ENCODE data around the gene KCNAB2. TPM values are rescaled to one million over a fixed set of nuclear protein-coding genes. Genes with fewer than 3 reads are reported as not detected.

KCNAB2 gene
- 289 and 295 TPM in 2 replicates for total RNA-seq

DNA sequence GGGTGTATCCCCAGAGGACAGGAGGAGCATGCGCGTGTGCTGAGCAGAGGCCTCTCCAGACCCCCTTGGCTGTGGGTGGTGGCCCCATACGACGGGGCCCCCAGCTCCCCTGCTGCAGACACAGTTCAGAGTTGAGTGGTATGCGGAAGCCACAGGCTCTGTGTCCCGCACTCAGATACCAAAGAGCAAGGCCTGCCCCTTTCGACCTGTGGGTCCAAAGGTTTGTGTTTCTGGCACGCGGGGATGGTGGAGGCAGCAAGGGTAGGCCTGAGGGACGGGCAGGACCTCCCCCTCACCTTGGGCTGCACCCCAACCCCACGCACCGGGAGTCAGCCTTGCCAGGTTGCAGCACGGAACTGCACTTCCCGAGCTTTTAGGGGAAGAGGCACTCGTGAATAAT, at the start of gene KCNAB2:
KCNAB2 (plus strand) TSS at position 328 of the 400 bp plus-strand sequence. CDS start 5,649 bp downstream, outside the sequence.
- intact Hi-C loops (cut with micrococcal nuclease): no loop called here

DNA sequence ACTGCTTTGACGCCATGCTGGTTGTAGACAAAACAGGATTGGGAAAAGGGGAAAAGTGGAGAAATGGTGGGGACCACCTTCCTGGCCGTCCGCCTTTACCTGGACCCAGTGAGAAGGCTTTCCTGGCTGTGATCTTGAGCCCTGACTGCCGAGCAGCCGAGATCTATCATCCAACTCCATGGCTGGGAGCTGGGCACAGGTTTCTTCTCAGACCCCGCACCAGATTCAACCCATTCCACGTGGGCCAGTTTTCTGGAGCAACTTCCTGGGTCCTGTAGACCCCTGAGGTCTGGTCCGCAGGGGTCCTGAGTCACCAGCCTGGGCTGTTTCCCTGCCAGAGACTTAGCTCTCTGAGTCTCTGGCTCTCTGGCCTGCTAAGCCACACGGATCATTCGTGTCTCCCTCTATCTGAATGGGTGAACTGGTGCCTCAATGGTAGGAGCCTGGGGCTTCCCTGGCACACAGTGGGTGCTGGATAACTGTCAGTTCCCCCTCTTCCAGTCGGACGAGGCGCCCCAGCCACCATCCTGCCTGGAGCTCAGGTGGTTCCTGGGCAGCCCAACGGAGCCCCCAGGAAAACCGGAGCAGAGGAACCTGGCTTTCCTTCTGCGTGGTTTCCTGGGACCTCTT, 48.9 kb upstream of the KCNAB2 start:
- intact Hi-C loops (cut with micrococcal nuclease): loop anchor here (10.0 kb wide), 1 partner anchor 1788 kb away; the partner anchor contains the start of gene PER3

DNA sequence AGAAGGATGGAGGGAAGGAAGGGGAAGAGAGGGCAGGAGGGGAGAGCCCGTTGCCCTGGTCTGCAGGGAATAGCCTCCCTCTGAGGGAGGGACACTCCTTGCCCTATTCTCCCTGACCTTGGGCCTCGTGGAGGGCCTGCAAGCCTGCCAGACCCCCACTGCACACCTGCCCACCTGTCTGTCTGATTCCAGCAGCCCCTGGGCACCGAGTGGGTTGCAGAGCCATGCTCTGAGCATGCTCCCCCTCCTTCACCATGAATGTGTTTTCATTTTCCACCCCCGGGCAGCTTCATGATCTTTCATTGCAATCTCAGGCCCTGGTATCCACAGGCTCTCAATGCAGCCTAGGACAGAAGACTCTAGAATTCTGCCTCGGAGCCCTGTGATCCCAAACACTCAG, 48.4 kb upstream of the KCNAB2 start:
- intact Hi-C loops (cut with micrococcal nuclease): loop anchor here (10.0 kb wide), 1 partner anchor 1787 kb away; the partner anchor contains the start of gene PER3

DNA sequence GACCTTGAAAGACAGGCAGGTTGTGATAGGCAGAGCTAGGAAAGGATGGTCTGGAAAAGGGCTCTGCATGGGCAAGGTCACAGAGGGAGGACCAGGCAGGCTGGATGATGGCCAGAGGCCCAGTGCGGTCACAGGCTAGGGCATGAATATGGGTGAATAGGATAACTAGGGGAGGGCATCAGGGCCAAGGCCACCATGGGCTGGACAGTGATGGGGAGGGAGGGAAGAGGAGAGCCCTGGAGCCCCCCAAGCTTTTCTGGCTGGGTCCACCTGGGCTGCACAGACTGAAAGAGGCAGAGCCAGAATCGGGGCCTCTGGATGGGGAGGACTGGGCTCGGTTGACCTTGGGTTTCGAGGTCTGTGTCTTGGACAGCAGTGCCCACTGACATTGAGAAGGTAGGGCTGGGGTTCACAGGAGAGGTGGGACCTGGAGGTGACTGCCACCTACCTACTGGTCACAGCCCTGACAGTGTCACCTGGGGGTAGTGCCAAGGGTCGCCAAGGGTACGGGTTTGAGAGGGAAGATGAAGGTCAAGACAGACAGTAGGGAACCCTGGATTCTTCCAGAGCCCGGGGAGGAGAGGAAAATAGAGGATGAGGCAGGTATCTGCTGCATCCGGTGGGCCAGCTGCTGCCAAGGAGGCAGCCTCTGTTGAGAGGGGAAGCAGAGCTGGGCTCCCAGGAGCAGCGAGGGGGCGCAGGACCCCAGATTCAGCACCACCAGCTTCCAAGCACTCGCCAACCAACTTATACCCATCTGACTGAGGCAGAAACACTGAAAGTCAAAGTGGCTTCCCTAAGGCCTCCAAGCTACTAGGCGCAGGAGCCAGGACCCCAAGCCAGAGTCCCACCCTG, 47.4 kb upstream of the KCNAB2 start:
- intact Hi-C loops (cut with micrococcal nuclease): loop anchor here (10.0 kb wide), 1 partner anchor 1787 kb away; the partner anchor contains the start of gene PER3

DNA sequence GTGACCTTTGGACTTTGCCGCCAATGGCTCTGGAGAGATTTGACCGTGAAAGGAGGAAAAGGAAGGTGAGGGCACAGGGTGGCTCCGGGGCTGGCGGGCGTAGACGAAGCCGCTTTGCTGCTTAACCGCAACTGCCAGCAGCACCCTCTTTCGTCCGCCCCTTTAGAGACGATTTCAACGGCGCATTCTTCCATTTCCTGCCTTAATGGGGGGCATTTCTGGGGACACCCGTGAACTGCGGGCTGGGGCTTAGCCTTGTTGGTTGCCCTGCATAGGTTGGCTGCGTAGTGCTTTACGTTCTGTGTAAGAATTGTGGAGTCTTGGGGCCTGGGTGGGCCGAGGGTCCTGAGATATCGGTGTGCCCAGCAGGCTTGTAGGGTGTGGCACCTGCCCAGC, 46.8 kb upstream of the KCNAB2 start:
- intact Hi-C loops (cut with micrococcal nuclease): loop anchor here (10.0 kb wide), 1 partner anchor 1786 kb away; the partner anchor contains the start of gene PER3

DNA sequence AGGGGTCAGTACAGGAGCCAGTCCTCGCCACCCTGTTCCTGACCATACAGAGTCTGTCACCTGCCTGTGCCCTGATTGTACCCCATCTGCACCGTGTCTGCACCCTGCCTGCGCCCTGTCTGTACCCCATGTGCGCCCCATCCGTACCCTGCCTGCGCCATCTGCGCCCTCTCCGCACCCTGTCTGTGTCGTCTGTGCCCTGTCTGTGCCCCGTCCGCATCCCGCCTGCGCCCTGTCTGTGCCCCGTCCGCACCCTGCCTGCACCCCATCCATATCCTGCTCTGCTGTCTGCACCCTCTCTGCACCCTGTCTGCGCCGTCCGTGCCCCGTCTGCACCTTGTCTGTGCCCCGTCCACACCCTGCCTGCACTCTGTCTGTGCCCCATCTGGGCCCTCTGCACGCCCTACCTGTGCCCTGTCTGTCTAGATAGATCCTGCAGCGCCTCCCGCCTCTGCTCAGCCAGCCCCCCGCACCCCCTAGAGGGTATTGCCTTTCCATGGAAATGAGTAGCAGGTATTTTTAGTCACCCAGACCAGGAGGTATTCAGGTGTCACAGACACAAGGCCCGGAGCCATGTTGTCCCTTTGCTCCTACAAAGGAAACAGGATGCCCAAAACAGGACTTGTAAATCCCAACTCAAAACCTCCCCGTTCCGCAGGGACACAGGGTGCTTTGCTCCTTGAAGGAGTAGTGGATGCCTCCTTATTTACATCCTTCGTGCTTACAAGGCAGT, 45.8 kb upstream of the KCNAB2 start:
- intact Hi-C loops (cut with micrococcal nuclease): loop anchor here (10.0 kb wide), 1 partner anchor 1785 kb away; the partner anchor contains the start of gene PER3

DNA sequence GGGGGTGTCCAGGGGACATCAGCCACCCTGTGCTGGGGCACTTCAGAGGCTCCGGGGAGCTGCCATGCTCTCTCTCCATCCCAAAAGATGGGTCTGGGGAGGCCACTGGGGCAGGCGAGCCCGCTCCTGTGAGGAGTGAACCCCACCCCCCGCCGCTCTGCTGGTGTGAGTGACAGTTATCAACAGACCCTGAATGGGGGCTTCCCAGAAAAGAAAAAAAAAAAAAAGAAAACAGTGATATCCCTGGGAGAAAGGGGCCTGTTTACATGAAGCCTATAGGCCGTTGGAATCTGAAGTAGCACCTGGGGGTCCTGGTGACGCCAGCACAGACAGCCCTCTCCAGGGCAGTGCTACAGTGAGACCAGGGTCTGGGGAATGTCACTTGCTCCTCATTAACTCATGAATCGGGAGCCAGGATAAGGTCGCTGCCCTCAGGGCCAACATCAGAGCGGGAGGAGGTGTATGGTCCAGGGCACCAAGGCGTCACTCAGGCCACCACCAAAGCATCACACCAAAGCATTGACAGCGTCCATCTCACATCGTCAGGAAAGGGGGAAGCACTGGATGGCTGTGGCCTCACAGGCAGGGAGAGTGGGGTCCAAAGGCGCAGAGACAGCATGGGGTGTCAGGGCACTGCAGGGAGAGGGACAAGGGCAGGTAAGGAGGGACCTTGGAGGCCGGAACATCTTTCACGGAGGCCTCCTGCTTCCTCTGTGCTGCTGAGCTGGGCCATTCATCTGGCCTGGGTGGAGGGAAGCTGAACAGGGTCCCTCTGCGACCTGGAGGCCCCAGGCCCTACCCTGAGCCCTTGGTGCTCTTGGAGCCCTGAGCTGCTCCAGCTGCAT, 45.0 kb upstream of the KCNAB2 start:
- intact Hi-C loops (cut with micrococcal nuclease): no loop called here

DNA sequence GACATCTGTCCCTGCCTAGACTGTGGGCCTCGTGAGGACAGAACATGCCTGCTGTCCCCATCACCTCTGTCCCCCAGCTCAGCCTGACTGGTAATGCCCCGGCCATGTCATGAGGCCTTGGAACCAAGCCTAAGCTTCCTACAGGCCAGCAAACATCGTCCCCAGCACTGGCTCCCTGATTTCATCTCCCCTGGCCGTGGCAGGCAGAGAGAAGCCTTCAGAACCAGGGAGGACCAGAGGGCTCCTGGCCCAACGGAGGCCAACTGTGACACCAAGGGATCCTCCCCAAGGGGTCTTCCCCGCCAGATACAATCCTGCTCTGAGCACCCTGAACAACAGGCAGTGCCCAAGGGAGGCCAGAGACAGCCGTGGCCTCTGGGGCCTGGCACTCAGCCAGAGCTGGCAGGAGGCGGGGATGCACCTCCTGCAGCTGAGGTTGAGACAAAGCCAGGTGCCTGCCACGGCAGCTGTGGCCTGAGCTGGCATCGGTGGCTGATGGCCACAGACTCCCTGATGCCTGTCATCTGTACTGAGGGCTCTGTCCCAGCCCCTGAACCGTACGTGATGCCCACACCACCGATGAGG, 43.6 kb upstream of the KCNAB2 start:
- intact Hi-C loops (cut with micrococcal nuclease): no loop called here

DNA sequence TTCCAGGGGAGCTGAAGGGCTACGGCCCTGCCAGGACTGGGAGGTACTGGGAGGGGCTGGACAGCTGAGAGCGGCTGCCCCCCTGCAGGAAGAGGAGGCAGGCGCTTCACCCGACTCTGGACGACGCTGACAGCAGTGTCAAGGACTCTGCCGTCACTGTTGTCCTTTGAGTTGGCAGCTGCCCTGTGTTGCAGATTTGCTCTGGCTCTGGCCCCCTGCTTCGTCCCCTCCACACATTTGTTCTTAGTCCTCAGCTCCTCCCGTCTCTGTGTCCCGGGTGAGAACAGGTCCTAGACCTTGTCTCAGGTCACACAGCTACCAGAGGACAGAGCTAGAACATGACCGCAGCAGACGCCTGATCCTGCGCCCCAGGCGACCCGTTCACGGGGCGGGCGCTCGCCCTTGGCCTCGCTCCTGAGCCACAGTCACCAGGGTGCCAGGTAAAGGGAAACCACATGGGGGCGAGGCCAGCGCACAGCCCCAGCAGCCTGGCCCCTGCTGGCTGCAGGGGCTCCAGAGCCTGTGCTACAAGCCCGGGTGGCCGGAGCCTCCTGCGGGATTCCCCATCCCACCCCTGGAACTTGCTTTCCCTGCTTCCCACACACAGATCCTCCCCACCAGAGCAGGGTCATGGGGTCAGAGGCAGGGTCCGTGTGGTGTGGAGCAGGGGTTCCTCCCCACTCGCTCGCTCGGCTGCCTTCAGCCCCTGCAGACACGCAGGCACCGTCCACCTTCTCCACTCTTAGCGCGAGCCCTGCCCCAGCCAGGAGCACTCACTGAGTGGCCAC, 42.8 kb upstream of the KCNAB2 start:
- intact Hi-C loops (cut with micrococcal nuclease): no loop called here

DNA sequence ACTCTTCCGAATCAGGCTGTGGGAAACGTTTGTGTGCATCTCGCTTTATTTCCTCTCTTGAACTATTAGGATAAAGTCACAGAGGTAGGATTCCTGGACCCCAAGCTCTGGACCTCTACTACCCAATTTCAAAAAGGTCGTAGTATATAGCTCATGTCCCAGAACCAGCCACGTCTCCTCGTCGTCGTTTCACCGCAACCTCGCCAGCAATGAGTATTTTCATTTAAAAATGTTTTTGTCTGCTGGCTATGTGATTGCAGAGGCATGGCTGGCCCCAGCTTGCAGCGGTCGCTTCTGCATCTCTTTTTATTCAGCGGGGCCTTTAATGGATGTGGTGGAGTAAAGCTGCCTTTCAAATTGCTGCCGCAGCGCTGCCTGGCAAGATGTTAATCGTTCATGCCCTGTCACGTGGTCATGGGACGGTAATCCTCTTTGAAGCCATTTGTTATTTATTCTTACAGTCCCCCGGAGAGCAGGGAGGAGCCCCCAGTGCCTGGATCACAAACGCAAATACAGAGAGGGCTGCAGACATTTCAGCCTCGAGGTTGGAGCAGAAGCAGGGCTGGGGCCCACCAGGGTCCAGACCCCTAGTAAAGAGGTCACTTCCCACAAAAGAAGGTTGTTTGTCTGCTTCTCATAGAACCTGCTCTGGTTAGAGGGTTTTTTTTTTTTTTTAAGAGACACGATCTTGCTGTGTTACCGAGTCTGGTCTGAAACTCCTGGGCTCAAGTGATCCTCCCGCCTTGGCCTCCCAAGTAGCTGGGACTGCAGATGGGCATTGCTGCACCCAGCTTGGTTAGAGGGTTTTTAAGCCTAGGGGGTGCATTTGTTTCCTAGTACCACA, 41.9 kb upstream of the KCNAB2 start:
- intact Hi-C loops (cut with micrococcal nuclease): no loop called here

DNA sequence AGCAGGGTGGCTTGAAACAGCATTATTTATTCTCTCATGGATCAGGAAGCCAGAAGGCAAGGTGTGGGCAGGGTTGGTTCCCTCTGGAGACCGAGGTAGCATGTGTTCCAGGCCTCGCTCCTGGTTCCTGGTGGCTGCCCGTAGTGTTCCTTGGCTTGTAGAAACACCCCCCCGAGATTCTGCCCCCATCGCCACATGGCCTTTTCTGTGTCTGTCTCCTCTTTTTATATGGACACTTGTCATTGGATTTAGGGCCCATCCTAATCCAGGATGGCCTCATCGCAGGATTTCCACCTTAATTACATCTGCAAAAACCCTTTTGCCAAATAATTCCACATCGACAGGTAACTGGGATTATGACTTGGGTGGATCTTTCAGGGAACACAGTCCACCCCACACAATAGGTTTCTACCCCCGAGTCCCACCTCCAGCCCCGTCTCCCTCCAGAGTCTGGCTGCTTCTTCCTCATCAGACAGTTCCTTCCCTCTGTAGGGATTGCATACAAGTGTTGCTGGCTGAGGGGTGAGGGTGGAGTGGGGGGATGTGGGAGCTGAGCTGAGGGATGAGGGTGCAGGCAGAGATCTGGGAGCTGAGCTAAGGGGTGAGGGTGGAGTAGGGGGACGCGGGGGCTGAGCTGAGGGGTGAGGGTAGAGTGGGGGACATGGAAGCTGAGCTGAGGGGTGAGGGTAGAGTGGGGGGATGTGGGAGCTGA, 41.1 kb upstream of the KCNAB2 start:
- intact Hi-C loops (cut with micrococcal nuclease): no loop called here

DNA sequence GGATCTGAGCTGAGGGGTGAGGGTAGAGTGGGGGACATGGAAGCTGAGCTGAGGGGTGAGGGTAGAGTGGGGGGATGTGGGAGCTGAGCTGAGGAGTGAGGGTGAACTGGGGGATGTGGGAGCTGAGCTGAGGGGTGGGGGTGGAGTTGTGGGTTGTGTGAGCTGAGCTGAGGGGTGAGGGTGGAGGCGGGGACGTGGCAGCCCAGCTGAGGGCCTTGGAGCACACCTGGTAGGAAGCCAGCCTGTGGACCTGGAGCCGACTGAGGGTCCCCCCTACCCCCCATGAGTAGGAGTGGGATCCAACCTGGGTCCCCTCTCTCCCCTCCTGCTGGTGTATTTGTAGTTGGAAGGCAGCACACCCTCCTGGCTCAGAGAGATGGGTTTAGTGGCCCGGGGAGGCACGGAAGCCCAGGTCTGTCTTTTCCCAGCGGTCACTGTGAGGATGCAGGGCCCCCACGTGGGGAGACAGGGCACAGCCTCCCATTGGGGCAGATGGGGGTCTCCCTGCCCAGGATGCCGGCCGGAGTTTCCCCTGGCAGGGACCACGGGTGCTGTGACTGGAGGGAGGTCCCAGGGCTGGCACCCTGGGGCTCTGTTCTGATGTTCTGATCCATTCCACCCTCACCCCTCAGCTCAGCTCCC, 40.3 kb upstream of the KCNAB2 start:
- intact Hi-C loops (cut with micrococcal nuclease): no loop called here

DNA sequence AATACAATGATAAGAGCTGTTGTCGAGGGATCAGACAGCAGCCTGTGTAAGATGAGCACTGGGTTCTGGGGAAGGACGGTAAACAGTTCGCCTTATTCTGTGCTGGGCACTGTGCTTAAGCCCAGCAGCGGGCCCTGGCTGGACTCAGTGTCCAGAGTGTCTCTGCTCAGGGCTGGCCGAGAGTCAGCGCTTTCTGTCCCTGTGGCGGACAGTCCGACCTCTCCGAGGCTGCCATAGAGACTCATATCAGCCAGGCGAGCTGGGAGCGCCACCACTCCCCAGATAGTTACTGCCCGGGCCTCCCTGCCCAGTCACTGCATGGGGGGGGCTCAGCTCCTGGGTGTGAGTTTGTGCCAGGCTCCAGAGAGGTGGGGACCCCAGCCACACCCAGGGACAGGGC, 38.8 kb upstream of the KCNAB2 start:
- intact Hi-C loops (cut with micrococcal nuclease): no loop called here

DNA sequence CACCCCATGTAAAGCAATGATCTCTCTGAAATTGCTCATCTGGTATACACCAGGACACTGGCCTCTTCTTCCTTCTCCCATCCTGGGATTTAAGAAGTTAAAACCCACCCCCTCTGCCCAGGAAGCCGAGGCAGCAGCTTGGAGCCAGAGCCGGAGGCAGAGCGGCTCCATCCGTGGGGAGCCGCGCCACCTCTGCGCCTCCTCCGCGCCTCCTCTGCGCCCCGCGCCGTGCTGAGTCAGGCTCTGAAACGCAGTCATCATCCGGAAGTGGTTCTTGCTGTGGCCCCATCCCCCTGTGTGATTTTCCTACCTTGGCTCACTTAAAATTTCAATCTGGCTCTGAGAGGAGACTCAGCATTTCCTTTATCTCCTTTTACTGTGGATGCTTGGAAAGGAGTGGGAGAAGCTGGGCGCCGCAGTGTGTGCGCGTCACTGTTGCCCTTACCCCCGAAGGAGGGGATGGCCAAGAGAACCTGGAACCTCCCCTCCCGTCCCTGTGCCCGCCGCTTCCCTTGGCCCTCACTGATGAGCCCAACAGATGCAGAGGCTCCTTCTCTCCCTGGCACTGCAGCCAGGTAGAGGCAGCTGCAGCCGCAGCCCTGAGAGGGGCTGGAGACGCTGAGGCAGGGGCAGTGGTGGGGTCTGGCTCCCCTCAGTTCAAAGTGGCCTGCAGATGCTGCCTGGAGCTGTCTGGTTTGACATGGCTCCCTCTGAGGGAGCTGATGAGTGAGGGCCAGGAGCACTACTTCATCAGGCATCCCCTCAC, 38.2 kb upstream of the KCNAB2 start:
- intact Hi-C loops (cut with micrococcal nuclease): no loop called here

DNA sequence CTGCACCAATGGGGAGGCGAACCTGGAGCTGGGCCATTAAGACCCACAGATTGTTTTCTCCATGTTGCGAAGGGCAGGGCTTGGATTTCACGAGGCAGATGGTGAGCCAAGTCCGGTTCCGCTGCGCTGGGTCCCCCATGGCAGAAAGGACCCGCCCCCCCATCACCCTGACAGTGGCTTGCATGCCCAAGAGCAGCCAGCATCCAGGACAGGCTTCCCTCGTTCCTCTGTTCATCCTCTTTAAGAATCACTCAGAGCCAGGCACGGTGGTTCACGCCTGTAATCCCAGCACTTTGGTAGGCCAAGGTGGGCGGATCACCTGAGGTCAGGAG, 37.6 kb upstream of the KCNAB2 start:
- intact Hi-C loops (cut with micrococcal nuclease): no loop called here

DNA sequence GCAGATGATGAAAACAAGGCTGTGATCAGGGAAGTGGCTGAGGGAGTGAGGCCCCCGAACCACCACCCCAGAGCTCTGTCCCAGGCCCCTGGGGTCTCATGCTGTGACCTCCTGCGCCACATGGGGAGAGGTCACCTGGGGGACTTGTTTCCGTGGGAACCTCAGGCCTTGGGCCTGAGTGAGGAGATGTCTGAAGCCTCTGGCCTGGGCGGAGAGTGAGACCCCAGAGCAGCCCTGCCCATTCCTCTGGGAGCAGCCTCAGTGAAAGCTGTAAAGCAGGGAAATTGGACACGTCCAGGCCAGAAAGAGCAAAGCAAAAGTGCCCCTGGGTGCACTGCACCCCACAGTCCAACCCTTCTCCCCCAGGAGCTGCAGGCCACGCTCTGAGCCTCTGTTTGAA, 37.0 kb upstream of the KCNAB2 start:
- intact Hi-C loops (cut with micrococcal nuclease): no loop called here
